Calu3 (cell line): ENCODE results near the gene TBL1X. TPM values are rescaled to one million over a fixed set of nuclear protein-coding genes. Genes with fewer than 3 reads are reported as not detected.

ENCODE experiments used
- BruUV-seq: library from RNA; stranded (reverse); fragments of 400-500 nt; replicated peaks from 2 replicates; lab custom pipeline; 2021; lab: Mats Ljungman, UMichigan
- CTCF ChIA-PET: fragments of 300-600 bp; sonication (Branson Sonifier 250); formaldehyde crosslinking; loops from one replicate; lab custom pipeline; 2022; ENCODE audit warnings: antibody characterized with exemption; lab: Charles Lee
- DNase-seq: peaks from one replicate; pipeline ENCODE4 v3.0.0; 2022
- H3K27ac Mint-ChIP-seq: one replicate; pipeline ENCODE4 v1.8.0; 2022; ENCODE audit warnings: mixed read lengths; ENCODE audit not compliant: unreplicated experiment
- H3K27me3 Mint-ChIP-seq: one replicate; pipeline ENCODE4 v1.8.0; 2022; ENCODE audit warnings: mixed read lengths; ENCODE audit not compliant: unreplicated experiment
- H3K36me3 Mint-ChIP-seq: one replicate; pipeline ENCODE4 v1.8.0; 2022; ENCODE audit warnings: mild to moderate bottlenecking, moderate library complexity, mixed read lengths; ENCODE audit not compliant: insufficient read depth, unreplicated experiment
- H3K4me1 Mint-ChIP-seq: one replicate; pipeline ENCODE4 v1.8.0; 2022; ENCODE audit warnings: mild to moderate bottlenecking, low read depth, mixed read lengths; ENCODE audit not compliant: unreplicated experiment
- H3K4me3 Mint-ChIP-seq: one replicate; pipeline ENCODE4 v1.8.0; 2022; ENCODE audit warnings: mild to moderate bottlenecking, low read depth, moderate library complexity, mixed read lengths; ENCODE audit not compliant: unreplicated experiment
- H3K9me3 Mint-ChIP-seq: one replicate; pipeline ENCODE4 v1.8.0; 2022; ENCODE audit warnings: low read depth, mixed read lengths; ENCODE audit not compliant: unreplicated experiment
- CTCF ChIP-seq: fragments of 200-600 bp; IDR thresholded peaks from one replicate; pipeline ENCODE4 v1.8.0; 2022; ENCODE audit warnings: antibody characterized with exemption; ENCODE audit not compliant: unreplicated experiment
- intact Hi-C: fragments of 100-400 bp; cut with micrococcal nuclease; formaldehyde crosslinking; loops from one replicate; pipeline ENCODE4 v1.10.0; 2022; ENCODE audit not compliant: unreplicated experiment
- total RNA-seq: library from RNA; stranded (reverse); gene quantifications from 2 replicates; pipeline ENCODE4 v1.2.3, GENCODE V29; 2022

TBL1X gene
- total RNA-seq, 1 experiment from 2014 or later = 25.0 TPM

- TF ChIP-seq CTCF = no peak
- Mint-ChIP-seq H3K36me3 (no peaks in the 10 kb centered on the region), H3K4me1 (no peaks in the 10 kb centered on the region), H3K27ac (no peak overlapping the region), H3K27me3 (no peaks in the 10 kb centered on the region), H3K9me3 (peaks cover under 1% of the 10 kb centered on the region), H3K4me3 (no peak overlapping the region)
- intact Hi-C loops = no loop called here
- no TSS peak for BruUV-seq
- DNase-seq = no peak
- CTCF ChIA-PET = no interaction called here
These were observed 122.1 kb downstream of the TBL1X start for GRCh38 chrX:9586992-9587392.

- no peak overlapping the region for H3K4me3 Mint-ChIP-seq
- peaks cover 5% of the 10 kb centered on the region for H3K9me3 Mint-ChIP-seq
- no peak overlapping the region for H3K27ac Mint-ChIP-seq
- no peak for TF ChIP-seq CTCF
- no peaks in the 10 kb centered on the region for H3K36me3 Mint-ChIP-seq
- H3K27me3 Mint-ChIP-seq = no peaks in the 10 kb centered on the region
- CTCF ChIA-PET = no interaction called here
- intact Hi-C loops = no loop called here
- no peaks in the 10 kb centered on the region for H3K4me1 Mint-ChIP-seq
- DNase-seq = no peak
- no TSS peak for BruUV-seq
These were observed 122.8 kb downstream of the TBL1X start for GRCh38 chrX:9587642-9588041.

GRCh38 chrX:9591496-9591895 is 126.6 kb downstream of the TBL1X start:
- H3K9me3 Mint-ChIP-seq = peaks cover 6% of the 10 kb centered on the region
- no peaks in the 10 kb centered on the region for H3K4me1 Mint-ChIP-seq
- H3K36me3 Mint-ChIP-seq = no peaks in the 10 kb centered on the region
- CTCF ChIA-PET = no interaction called here
- TF ChIP-seq CTCF = no peak
- no peak overlapping the region for H3K27ac Mint-ChIP-seq
- intact Hi-C loops = no loop called here
- no TSS peak for BruUV-seq
- no peak overlapping the region for H3K4me3 Mint-ChIP-seq
- DNase-seq = no peak
- no peaks in the 10 kb centered on the region for H3K27me3 Mint-ChIP-seq

- H3K4me1 Mint-ChIP-seq = no peaks in the 10 kb centered on the region
- H3K27me3 Mint-ChIP-seq = no peaks in the 10 kb centered on the region
- no TSS peak for BruUV-seq
- no peaks in the 10 kb centered on the region for H3K36me3 Mint-ChIP-seq
- CTCF ChIA-PET = no interaction called here
- no peak for TF ChIP-seq CTCF
- peaks cover 6% of the 10 kb centered on the region for H3K9me3 Mint-ChIP-seq
- H3K4me3 Mint-ChIP-seq = no peak overlapping the region
- intact Hi-C loops = no loop called here
- no peak for DNase-seq
- H3K27ac Mint-ChIP-seq = no peak overlapping the region
These were observed 128.9 kb downstream of the TBL1X start for GRCh38 chrX:9593756-9594155.
